Activated CD8-positive, alpha-beta T cell treated with anti-CD3 and anti-CD28 coated beads for 36 hours (primary cell): ENCODE measurements around the gene HOXD3. TPM values are rescaled to one million over a fixed set of nuclear protein-coding genes. Genes with fewer than 3 reads are reported as not detected.

Source experiments
- ATAC-seq: fragments of 200-7000 bp; cut with Tn5 transposase; one replicate; pipeline ENCODE4 v1.10.0; 2021; ENCODE audit warnings: mild to moderate bottlenecking, moderate library complexity
- CTCF ChIA-PET: fragments of 350-600 bp; sonication (Branson Sonifier 250); formaldehyde crosslinking; loops from one replicate; lab custom pipeline; 2021; ENCODE audit warnings: antibody characterized with exemption; lab: Charles Lee
- POLR2A ChIA-PET: fragments of 350-600 bp; sonication (Branson Sonifier 250); formaldehyde crosslinking; loops from one replicate; lab custom pipeline; 2021; ENCODE audit warnings: antibody characterized with exemption; lab: Charles Lee
- DNase-seq: peaks from one replicate; pipeline ENCODE4 v3.0.0-alpha.2; 2020
- H3K27ac Mint-ChIP-seq: one replicate; pipeline ENCODE4 v1.8.0; 2021; ENCODE audit warnings: mild to moderate bottlenecking, mixed read lengths
- H3K27me3 Mint-ChIP-seq: one replicate; pipeline ENCODE4 v1.8.0; 2021; ENCODE audit warnings: mixed read lengths
- H3K36me3 Mint-ChIP-seq: one replicate; pipeline ENCODE4 v1.8.0; 2021; ENCODE audit warnings: low read depth, mixed read lengths
- H3K4me1 Mint-ChIP-seq: one replicate; pipeline ENCODE4 v1.8.0; 2021; ENCODE audit warnings: low read depth, mixed read lengths
- H3K4me3 Mint-ChIP-seq: one replicate; pipeline ENCODE4 v1.8.0; 2021; ENCODE audit warnings: mild to moderate bottlenecking, moderate library complexity, mixed read lengths
- H3K9me3 Mint-ChIP-seq: one replicate; pipeline ENCODE4 v1.8.0; 2021; ENCODE audit warnings: mixed read lengths
- intact Hi-C: fragments of 100-400 bp; cut with micrococcal nuclease; formaldehyde crosslinking; loops from one replicate; pipeline ENCODE4 v1.10.0; 2022
- total RNA-seq, 2 experiments: library from RNA; stranded (reverse); gene quantifications; one replicate each; pipeline ENCODE4 v1.2.3, GENCODE V29; 2021
- TF ChIP-seq, protein P1 (sequence below): fragments of 200-600 bp; IDR thresholded peaks from one replicate; pipeline ENCODE4 v1.8.0; 2022; ENCODE audit warnings: antibody characterized with exemption, mild to moderate bottlenecking

The HOXD3 gene
- total RNA-seq, 2 experiments from 2014 or later = not detected

DNA sequence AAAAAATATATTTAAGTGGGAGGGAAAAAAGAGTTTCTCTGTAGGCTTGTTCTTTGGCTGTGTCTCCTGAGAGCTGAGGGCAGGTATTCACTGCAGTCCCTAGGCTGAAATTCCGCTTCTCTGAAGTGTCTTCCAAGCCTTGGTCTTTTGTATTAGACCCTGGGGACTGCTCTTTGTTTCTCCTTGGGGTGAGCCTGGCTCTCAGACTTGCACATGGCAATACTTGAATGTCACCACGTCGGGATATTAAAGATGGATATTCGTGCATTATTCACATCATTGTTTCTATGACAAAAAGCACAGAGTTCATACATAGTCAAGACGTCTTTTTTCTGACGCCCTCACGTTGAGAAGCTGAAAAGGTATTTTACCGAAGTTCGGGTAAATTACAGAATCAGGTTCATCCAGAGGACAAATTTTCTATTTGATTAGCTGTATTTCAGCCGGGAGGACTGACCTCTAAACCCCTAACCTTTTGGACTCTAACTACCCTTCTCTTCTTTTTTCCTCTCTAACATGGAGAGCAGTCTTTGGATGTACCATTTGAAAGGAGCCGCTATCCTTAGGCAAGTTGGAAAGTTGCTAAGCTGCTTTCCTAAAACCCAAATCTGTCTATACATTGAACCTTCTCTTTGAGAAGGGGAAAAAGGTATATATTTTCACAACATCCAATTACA lies 2.4 kb upstream of the HOXD3 start:
- Mint-ChIP-seq H3K4me3 (no peak overlapping the region), H3K4me1 (peaks cover 15% of the 10 kb centered on the region), H3K27me3 (peaks cover 72% of the 10 kb centered on the region), H3K36me3 (no peaks in the 10 kb centered on the region), H3K9me3 (no peaks in the 10 kb centered on the region), H3K27ac (no peak overlapping the region)
- POLR2A ChIA-PET = no interaction called here
- intact Hi-C loops = no loop called here
- CTCF ChIA-PET = interaction anchor here (1.0 to 2.3 kb wide), 5 partner anchors 16 to 400 kb away, joined by 3 to 7 read pairs (median 4); no protein-coding TSS in a partner anchor
- DNase-seq (no peak), ATAC-seq (no peak)
- TF ChIP-seq, protein P1, sequence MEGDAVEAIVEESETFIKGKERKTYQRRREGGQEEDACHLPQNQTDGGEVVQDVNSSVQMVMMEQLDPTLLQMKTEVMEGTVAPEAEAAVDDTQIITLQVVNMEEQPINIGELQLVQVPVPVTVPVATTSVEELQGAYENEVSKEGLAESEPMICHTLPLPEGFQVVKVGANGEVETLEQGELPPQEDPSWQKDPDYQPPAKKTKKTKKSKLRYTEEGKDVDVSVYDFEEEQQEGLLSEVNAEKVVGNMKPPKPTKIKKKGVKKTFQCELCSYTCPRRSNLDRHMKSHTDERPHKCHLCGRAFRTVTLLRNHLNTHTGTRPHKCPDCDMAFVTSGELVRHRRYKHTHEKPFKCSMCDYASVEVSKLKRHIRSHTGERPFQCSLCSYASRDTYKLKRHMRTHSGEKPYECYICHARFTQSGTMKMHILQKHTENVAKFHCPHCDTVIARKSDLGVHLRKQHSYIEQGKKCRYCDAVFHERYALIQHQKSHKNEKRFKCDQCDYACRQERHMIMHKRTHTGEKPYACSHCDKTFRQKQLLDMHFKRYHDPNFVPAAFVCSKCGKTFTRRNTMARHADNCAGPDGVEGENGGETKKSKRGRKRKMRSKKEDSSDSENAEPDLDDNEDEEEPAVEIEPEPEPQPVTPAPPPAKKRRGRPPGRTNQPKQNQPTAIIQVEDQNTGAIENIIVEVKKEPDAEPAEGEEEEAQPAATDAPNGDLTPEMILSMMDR = no peak

DNA sequence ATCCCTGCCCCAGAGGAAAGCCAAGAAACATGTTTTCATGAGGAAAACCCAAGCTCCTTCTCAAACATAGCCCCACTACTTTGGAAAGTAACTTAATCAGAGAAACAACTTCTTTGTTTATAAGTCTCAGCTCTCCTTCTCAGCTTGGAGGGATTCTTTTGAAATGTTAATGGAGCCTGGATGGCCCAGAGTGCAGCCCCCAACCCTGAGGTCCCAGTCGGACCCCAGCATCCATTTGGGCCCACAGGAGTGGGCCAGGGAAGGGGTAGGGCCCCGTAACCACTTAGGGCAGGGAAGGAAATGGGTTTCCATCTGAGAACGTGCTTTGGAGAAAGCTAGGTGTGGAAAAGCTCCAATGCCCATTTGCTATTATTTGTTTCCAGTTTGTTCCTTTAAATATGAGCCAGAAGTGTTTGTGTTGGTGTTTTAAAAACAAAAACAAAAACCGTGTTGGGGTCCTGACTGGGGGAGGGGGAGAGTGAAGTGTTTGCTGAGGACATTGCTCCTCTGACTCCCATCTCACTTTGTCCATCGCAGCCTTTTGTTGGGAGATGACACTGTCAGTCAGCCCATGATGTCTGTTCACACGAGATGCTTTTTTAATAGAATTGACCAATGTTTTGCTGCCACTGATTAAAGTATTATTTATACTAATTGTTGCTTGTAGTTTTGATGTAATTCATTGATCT lies 1.6 kb upstream of the HOXD3 start:
- Mint-ChIP-seq H3K27me3 (peaks cover 70% of the 10 kb centered on the region), H3K9me3 (no peaks in the 10 kb centered on the region), H3K4me1 (peaks cover 15% of the 10 kb centered on the region), H3K36me3 (no peaks in the 10 kb centered on the region), H3K4me3 (no peak overlapping the region), H3K27ac (no peak overlapping the region)
- ChIA-PET POLR2A (no interaction called here), CTCF (interaction anchor here (1.0 to 2.3 kb wide), 5 partner anchors 16 to 399 kb away, joined by 3 to 7 read pairs (median 4); no protein-coding TSS in a partner anchor)
- no peak for DNase-seq
- no peak for ATAC-seq
- intact Hi-C loops = no loop called here
- TF ChIP-seq, protein P1 = no peak

DNA sequence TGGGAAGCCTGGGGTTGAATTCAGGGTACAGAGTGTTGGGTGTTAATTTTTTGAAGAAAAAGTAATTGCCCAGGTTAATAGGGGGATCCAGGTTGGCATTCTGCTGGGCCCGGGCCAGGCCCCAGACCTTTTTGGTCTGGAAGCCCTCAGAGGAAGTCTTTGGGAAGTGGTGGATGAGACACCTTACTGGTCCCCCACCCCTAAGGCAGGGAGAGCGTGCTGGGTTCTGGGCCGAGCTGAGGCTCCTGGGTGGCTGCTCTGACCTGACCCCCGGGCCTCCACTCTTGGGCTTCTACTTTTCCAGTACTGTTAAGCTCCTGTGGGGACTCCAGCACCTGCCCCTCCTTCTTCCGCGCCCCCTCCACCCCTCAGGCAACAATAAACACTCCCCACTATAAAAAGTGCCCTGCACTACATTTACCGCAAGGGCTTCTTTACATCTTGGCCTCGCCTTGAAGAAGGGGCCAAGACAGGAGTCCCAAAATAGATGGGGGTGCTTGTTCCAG lies 753 bp upstream of the HOXD3 start:
- ChIA-PET POLR2A (no interaction called here), CTCF (interaction anchor here (2.1 to 2.3 kb wide), 2 partner anchors 17 to 46 kb away, joined by 4 to 7 read pairs; no protein-coding TSS in a partner anchor)
- Mint-ChIP-seq H3K27ac (no peak overlapping the region), H3K36me3 (no peaks in the 10 kb centered on the region), H3K27me3 (peaks cover 68% of the 10 kb centered on the region), H3K9me3 (no peaks in the 10 kb centered on the region), H3K4me3 (no peak overlapping the region), H3K4me1 (peaks cover 15% of the 10 kb centered on the region)
- DNase-seq (no peak), ATAC-seq (no peak)
- intact Hi-C loops = no loop called here
- TF ChIP-seq, protein P1 = no peak

DNA sequence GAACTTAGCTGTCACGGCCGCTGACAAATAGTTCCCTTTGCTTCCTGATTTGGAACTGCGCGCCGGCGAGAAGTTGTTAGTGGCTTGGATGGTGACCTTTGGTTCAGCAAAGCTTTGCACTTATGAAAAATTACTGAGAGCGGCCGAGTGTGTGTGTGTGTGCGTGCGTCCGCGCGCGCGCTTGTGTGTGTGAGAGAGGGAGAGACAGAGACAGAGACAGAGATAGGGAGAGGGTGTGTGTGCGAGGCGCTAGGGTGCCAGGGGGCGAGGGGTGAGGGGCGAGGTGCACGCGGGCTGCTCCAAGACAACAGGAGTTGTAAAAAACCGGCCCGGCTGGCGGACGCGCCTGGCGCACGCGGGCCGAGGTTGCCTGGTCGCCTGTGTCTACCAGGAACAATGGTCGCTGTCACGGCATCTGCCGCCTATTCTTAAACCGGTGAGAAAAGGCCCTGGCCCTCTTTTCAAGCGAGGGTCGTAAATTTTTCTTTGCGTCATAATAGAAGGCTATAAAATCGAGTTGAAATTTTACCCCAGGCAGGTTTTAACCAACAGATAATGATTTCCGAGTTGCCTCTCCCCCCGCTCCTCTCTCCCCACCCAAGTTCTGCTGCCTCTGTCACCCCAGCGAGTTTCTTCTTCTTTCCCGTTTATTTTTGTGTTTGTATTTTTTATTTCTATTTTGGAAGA lies 535 bp downstream of the HOXD3 start:
- no peak overlapping the region for H3K27ac Mint-ChIP-seq
- no peaks in the 10 kb centered on the region for H3K9me3 Mint-ChIP-seq
- H3K27me3 Mint-ChIP-seq = peaks cover 71% of the 10 kb centered on the region
- intact Hi-C loops = no loop called here
- POLR2A ChIA-PET = interaction anchor here (0.6 kb wide), 1 partner anchor 13 kb away, joined by 3 read pairs; no protein-coding TSS in a partner anchor
- ATAC-seq (no peak), DNase-seq (peak; percentile 29)
- TF ChIP-seq, protein P1 = no peak
- peaks cover 12% of the 10 kb centered on the region for H3K4me1 Mint-ChIP-seq
- H3K4me3 Mint-ChIP-seq = peak overlapping the region; percentile 28
- CTCF ChIA-PET = interaction anchor here (1.1 kb wide), 1 partner anchor 297 kb away, joined by 3 read pairs; no protein-coding TSS in a partner anchor
- no peaks in the 10 kb centered on the region for H3K36me3 Mint-ChIP-seq
